A673 (cell line): ENCODE data around the gene ALKBH2. TPM values are rescaled to one million over a fixed set of nuclear protein-coding genes. Genes with fewer than 3 reads are reported as not detected.

Experiments
- BruUV-seq: library from RNA; stranded (reverse); fragments of 400-500 nt; replicated peaks from 2 replicates; lab custom pipeline; 2021; lab: Mats Ljungman, UMichigan
- CTCF ChIA-PET: fragments of 300-600 bp; sonication (Branson Sonifier 250); formaldehyde crosslinking; loops from one replicate; lab custom pipeline; 2022; ENCODE audit warnings: antibody characterized with exemption; lab: Charles Lee
- POLR2A ChIA-PET: fragments of 300-600 bp; sonication (Branson Sonifier 250); formaldehyde crosslinking; loops from one replicate; lab custom pipeline; 2022; ENCODE audit warnings: antibody characterized with exemption; ENCODE audit not compliant: low non-redundant PET; lab: Charles Lee
- DNase-seq: peaks from one replicate; pipeline ENCODE4 v3.0.0-alpha.2; 2015; ENCODE audit warnings: low spot score
- H3K27ac ChIP-seq: fragments of 200-600 bp; sonication (generic); 2 replicates; pipeline ENCODE4 v1.5.1; 2016; ENCODE audit warnings: mixed run types, low read depth, mild to moderate bottlenecking, mixed read lengths, antibody characterized with exemption, low read length; ENCODE audit not compliant: poor library complexity, severe bottlenecking
- H3K27me3 ChIP-seq: fragments of 200-600 bp; sonication (generic); replicated peaks from 2 replicates; pipeline ENCODE4 v1.6.1; 2017; ENCODE audit warnings: mixed run types, low read depth, mild to moderate bottlenecking, mixed read lengths, antibody characterized with exemption, low read length; ENCODE audit not compliant: insufficient read depth, poor library complexity
- H3K36me3 ChIP-seq: fragments of 200-600 bp; sonication (generic); 2 replicates; pipeline ENCODE4 v1.6.1; 2016; ENCODE audit warnings: mixed run types, mild to moderate bottlenecking, mixed read lengths, antibody characterized with exemption, low read length; ENCODE audit not compliant: insufficient read depth, poor library complexity, severe bottlenecking
- H3K4me1 ChIP-seq: fragments of 200-600 bp; sonication (generic); 2 replicates; pipeline ENCODE4 v1.6.1; 2017; ENCODE audit warnings: mixed run types, mild to moderate bottlenecking, mixed read lengths, antibody characterized with exemption, low read length; ENCODE audit not compliant: insufficient read depth, poor library complexity, severe bottlenecking
- H3K4me3 ChIP-seq: fragments of 200-600 bp; sonication (generic); 2 replicates; pipeline ENCODE4 v1.5.1; 2016; ENCODE audit warnings: low read depth, mixed run types, mild to moderate bottlenecking, mixed read lengths, low read length; ENCODE audit not compliant: poor library complexity, severe bottlenecking
- H3K9me3 ChIP-seq: fragments of 200-600 bp; sonication (generic); 2 replicates; pipeline ENCODE4 v1.6.1; 2016; ENCODE audit warnings: mixed run types, low read depth, mild to moderate bottlenecking, mixed read lengths, antibody characterized with exemption, low read length; ENCODE audit not compliant: poor library complexity, severe bottlenecking
- CTCF ChIP-seq: fragments of 300-800, 200-600 bp; sonication (generic); conservative IDR thresholded peaks from 2 replicates; pipeline ENCODE4 v1.5.1; 2017; ENCODE audit warnings: low read depth, mild to moderate bottlenecking, antibody characterized with exemption, low read length, moderate library complexity, mixed read lengths
- EZH2 ChIP-seq: fragments of 200-600 bp; sonication (generic); IDR thresholded peaks from 2 replicates; pipeline ENCODE4 v1.6.1; 2017; ENCODE audit warnings: borderline replicate concordance, low read depth, mild to moderate bottlenecking, mixed read lengths, antibody characterized with exemption, low read length; ENCODE audit not compliant: poor library complexity, severe bottlenecking
- intact Hi-C: fragments of 100-400 bp; cut with micrococcal nuclease; formaldehyde crosslinking; loops from one replicate; pipeline ENCODE4 v1.10.0; 2022; ENCODE audit not compliant: unreplicated experiment
- total RNA-seq: library from RNA; stranded (reverse); gene quantifications from 2 replicates; pipeline ENCODE4 v1.2.3, GENCODE V29; 2021

The ALKBH2 gene
- total RNA-seq, 1 experiment from 2014 or later: 40.6 TPM

- Histone ChIP-seq H3K27me3 (no peaks in the 10 kb centered on the region), H3K27ac (peak overlapping the region; percentile 19), H3K36me3 (peaks cover 52% of the 10 kb centered on the region), H3K4me3 (no peak overlapping the region), H3K9me3 (no peaks in the 10 kb centered on the region), H3K4me1 (peaks cover 19% of the 10 kb centered on the region)
- ChIA-PET CTCF (no interaction called here), POLR2A (no interaction called here)
- no peak for TF ChIP-seq CTCF
- TF ChIP-seq EZH2: no peak
- intact Hi-C loops: no loop called here
- BruUV-seq: no TSS peak
- no peak for DNase-seq
These were observed 4.5 kb downstream of the ALKBH2 start for GRCh38 chr12:109088818-109089217.

GRCh38 chr12:109087250-109087649, 6.0 kb downstream of the ALKBH2 start:
- no peaks in the 10 kb centered on the region for H3K9me3 ChIP-seq
- BruUV-seq: no TSS peak

GRCh38 chr12:109085590-109085989, 7.7 kb downstream of the ALKBH2 start:
- Histone ChIP-seq H3K36me3 (peaks cover 63% of the 10 kb centered on the region), H3K4me3 (no peak overlapping the region), H3K4me1 (no peaks in the 10 kb centered on the region), H3K27ac (no peak overlapping the region), H3K9me3 (no peaks in the 10 kb centered on the region), H3K27me3 (no peaks in the 10 kb centered on the region)
- BruUV-seq: no TSS peak
- TF ChIP-seq EZH2 (no peak), CTCF (no peak)
- CTCF ChIA-PET: no interaction called here
- POLR2A ChIA-PET: no interaction called here
- no peak for DNase-seq
- intact Hi-C loops: no loop called here

More at GRCh38 chr12:109087250-109087649, 6.0 kb downstream of the ALKBH2 start:
- ChIA-PET POLR2A (no interaction called here), CTCF (no interaction called here)
- Histone ChIP-seq H3K36me3 (peaks cover 62% of the 10 kb centered on the region), H3K27me3 (no peaks in the 10 kb centered on the region), H3K27ac (no peak overlapping the region), H3K4me3 (no peak overlapping the region), H3K4me1 (peaks cover 6% of the 10 kb centered on the region)
- TF ChIP-seq EZH2 (no peak), CTCF (no peak)
- intact Hi-C loops: no loop called here
- no peak for DNase-seq
